Hematopoietic multipotent progenitor cell (in vitro differentiated cells): Measurements from ENCODE around the gene UBE2B. TPM values are rescaled to one million over a fixed set of nuclear protein-coding genes. Genes with fewer than 3 reads are reported as not detected.
"Not testable (repeated sequence)": the region's sequence is repeated elsewhere in the genome, so short reads cannot be mapped to it uniquely, and the experiment has no call there.

ENCODE experiments used
- DNase-seq, 3 donors: peaks; one replicate each; pipeline ENCODE4 v3.0.0-alpha.2; 2011 to 2015; ENCODE audit warnings: low read depth in 2 of 3, low spot score in 2 of 3
- total RNA-seq: library from RNA; depleted of rRNA; stranded (reverse); fragments of >200 nt; gene quantifications from one replicate; pipeline ENCODE4 v1.2.3, GENCODE V29; 2012

The UBE2B gene
- 12.9 TPM for total RNA-seq

DNA sequence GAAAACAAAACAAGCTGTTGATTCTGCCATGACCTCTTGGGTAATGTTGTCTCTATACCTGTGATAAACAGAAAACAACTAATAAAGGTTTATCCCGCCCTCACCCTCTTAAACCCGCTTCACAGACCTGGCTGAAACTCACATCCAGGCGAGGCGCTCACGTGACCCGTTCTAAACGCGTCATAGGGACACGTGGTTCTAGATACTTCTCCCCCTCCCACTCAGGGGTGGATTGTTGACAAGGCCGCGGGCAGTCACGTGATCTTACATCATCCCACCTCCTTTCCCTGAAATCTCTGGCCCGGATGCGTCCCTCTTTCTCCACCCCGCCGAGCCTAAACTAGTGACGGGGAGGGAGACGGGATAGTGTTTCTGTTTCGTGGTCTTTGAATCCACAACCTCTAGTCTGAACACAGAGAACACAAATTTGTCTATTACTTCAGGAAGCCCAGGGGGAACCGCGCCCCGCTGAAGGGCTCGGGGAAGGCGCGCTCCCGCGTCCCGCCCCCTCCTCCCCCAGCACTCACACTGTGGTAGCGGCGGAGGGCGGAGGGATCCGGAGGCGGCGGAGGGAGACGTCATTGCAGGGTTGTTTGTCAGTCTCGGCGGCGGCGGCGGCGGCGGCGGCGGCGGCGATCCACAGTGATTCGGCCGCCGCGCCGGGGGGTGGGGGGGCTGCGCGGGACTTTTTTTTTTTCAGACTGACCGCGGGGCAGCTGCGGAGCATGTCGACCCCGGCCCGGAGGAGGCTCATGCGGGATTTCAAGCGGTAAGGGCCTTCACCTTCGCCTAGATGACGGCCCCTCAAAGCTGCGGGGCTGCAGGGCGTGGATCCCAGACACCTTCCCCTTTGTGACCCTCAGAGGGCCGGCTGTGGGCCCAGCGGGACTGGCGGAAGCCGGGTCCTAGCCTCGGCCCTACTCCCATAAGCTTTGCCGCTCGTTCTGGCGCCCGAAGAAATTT is at the start of gene UBE2B:
UBE2B (plus strand) TSS at position 699 of the 963 bp plus-strand sequence; CDS start at position 726, 27 bp downstream.
- DNase-seq = peak; percentile 94 to 100 (median 99)

DNA sequence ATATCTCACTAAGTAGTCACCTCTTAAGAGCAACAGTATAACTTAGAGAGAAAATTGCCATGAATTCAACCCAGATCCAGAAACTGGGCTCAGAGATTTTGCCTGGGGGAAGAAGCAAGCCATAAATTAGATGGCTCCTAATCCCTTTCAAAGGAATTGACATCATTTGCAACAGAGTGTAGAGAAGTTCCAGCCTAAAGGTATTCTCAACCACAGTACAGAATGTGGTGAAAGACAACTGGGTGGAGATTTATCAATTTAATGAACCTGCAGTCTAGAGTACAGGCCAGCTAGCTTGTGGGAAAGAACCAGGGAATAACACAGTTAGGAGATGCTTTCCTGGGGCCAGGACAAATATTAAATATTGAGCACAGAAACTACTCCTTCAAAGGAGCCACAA is 44.0 kb upstream of the UBE2B start:
- no peak for DNase-seq

DNA sequence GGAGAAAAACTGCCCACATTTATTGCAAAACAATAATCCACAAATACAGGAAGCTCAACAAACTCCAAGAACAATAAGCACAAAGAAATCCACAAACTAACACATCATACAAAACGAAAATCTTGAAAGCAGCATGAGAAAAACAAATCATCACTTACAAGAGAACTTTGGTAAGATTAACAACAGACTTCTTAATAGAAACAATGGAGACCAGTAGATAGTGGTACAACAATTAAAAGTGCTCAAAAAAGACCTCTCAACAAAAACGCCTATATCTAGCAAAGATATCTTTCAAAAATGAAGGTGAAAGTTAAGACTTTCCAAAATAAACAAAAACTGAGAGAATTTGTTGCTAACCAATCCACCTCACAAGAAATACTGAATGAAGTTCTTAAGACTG is 42.8 kb upstream of the UBE2B start:
- peak in 1 of 3 donors; percentile 3 for DNase-seq

- not testable (repeated sequence) for DNase-seq
Observed at GRCh38 chr5:134336833-134337232, 34.5 kb upstream of the UBE2B start.

- not testable (repeated sequence) for DNase-seq
Observed at GRCh38 chr5:134343500-134343899, 27.9 kb upstream of the UBE2B start.

DNA sequence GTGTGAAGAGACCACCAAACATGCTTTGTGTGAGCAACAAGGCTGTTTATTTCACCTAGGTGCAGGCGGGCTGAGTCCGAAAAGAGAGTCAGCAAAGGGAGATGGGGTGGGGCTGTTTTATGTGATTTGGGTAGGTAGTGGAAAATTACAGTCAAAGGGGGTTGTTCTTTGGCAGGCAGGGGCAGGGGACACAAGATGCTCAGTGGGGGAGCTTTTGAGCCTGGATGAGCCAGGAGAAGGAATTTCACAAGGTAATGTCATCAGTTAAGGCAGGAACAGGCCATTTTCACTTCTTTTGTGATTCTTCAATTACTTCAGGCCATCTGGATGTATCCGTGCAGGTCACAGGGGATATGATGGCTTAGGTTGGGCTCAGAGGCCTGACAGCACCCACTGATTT is 25.9 kb upstream of the UBE2B start:
- not testable (repeated sequence) for DNase-seq

DNA sequence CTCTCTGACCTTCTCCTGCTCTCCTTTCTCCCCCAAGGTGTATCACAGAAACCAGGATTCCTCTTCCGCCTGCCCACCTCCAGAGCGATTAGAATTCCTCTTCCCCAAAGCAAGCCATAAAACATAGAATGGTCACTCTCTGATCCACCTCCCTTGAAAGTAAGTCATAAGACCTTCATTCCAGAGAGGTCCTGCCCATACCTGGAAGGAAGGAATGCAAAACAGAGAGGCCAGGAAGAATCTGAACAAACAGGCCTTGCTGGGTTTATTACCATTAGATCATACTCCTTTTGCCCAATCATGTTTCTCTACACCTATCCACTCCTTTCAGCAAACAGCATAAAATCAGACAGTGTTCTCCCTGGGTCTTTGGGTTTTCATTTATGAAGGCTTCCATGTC is 25.4 kb upstream of the UBE2B start:
- no peak for DNase-seq

GRCh38 chr5:134349463-134349862 is 21.9 kb upstream of the UBE2B start:
- DNase-seq = no peak

DNA sequence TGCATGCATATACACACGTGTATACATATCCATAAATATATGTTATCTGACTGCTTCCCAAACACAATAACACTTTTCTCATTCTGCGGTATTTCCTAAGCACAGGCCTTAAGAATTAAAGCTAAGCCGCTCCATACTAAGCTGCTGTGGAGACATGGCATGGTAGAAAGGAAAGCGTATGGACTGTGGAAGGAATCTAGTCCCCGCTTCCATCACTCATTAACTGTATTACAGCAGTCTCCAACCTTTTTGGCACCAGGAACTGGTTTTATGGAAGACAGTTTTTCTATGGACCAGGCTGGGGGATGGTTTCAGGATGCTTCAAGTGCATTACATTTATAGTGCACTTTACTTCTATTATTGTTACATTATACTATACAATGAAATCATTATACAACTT is 15.7 kb upstream of the UBE2B start:
- no peak for DNase-seq

DNA sequence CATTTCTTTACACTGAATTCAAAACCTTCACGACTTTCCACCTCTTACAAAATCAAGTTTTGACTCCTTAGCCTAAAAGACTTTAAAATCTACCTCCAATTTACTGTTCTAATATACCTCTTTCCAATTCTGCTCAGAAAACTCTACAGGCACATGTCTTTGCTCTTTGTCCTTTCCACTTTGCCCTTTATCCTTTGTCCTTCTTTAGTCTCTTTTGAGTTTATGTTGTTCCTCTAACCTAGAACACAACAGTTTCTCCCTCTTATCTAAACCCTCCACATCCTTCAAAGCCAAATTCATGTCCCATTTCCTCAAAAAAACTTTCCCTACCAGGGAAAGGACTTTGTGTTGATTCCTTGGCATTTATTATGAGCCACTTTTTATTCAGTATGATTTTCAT is 5.8 kb upstream of the UBE2B start:
- DNase-seq = no peak

DNA sequence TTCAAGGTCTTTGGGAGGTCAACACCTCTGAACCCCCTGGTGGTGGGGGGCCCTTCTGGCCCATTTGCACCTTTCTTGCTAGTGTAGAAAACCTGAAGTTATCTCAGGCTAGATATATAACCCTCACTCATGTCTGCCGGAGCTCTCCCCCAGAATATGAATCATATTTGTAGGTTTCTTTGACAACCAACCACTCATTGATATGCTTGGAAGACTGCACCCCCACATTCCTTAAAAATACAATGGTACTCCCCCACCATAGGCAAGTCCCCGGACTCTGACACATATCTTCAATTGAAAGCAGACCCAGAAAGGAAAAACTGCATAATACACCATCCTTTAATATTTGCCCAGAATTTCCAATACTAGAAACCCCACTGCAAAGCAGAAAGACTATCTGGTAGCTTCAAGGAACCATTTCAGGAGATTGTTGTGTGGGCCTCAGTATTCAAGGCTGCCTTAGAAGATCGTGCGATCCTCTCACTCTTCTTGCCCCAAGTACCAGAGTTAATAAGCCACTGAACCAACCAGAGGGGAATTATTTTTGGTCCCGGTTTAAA is 978 bp upstream of the UBE2B start:
- no peak for DNase-seq

DNA sequence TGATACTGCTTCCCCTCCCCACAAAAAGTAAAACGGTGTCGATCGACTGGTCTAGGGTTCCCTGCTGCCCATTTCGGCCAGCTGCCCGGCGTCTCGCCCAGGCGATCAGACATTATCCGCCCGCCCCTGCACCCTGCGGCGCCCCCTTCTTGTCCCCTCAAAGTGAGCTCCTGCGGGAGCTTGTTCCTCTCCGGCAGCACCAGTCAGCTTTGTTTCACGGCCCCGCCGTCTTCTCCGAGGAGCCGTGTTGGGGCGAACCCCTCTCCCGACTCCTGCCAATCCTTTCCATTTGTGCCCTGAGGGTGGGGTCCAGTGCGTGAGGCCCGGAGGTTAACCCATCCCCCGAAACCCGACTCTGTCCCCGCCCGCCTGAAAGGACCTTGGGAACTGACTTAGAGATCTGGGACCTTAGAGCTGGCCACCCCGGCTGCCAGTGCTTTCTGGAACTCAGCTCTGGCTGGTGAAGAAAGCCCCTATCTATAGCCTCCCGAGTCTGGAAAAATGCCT is 518 bp downstream of the UBE2B start:
- peak in 2 of 3 donors; percentile 20 to 29 for DNase-seq

DNA sequence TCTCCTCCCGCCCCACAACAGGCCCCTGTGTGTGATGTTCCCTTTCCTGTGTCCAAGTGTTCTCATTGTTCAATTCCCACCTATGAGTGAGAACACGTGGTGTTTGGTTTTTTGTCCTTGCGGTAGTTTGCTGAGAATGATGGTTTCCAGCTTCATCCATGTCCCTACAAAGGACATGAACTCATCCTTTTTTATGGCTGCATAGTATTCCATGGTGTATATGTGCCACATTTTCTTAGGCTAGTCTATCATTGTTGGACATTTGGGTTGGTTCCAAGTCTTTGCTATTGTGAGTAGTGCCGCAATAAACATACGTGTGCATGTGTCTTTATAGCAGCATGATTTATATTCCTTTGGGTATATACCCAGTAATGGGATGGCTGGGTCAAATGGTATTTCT is 2.3 kb downstream of the UBE2B start:
- not testable (repeated sequence) for DNase-seq

DNA sequence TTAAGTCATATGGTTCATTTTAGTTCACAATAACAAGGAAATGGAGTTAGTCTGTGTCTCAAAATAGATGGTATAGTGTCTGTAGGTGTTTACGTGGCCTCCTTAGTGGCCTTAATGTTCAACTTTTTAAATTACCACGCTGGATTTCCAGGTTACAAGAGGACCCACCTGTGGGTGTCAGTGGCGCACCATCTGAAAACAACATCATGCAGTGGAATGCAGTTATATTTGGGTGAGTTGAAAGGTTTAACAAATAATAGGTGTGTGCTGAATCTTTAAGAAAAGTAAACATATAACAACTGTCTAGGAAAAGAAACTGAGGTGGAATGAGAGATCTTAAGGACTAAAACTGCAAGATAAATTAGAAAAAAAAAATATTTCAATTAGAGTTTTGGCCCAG is 2.9 kb downstream of the UBE2B start:
- peak in 1 of 3 donors; percentile 17 for DNase-seq

GRCh38 chr5:134380346-134380745 is 9.0 kb downstream of the UBE2B start:
- no peak for DNase-seq

DNA sequence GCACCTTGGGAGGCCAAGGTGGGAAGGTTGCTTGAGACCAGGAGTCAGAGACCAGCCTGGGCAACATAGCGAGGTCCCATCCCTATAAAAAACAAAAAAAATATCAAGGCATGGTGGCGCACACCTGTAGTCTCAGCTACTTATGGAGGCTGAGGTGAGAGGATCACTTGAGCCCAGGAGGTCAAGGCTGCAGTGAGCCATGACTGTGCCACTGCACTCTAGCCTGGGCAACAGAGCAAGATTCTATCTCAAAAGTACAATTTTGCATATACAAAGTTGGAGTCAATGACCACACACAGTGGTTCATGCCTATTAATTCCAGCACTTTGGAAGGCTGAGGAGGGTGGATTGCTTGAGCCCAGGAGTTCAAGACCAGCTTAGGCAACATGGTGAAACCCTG is 10.8 kb downstream of the UBE2B start:
- DNase-seq = not testable (repeated sequence)

- DNase-seq = no peak
Observed at GRCh38 chr5:134383980-134384697, 12.8 kb downstream of the UBE2B start.

DNA sequence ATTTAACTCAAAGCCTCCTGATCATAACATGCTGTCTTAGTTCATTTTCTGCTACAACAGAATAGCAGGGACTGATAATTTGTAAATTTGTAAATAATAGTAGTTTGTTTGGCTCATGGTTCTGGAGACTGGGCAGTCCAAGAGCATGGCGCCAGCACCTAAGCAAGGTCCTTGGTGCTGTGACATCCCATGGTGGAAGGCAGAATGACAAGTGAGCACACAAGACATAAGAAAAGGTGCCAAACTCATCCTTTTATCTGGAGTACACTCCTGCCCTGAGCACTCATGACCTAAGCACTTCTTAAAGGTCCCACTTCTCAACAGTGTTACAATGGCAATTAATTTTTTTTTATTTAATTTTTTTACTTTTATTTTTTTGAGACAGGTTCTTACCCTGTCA is 16.1 kb downstream of the UBE2B start:
- DNase-seq = no peak

- no peak for DNase-seq
Observed at GRCh38 chr5:134392301-134392700, 20.9 kb downstream of the UBE2B start.

DNA sequence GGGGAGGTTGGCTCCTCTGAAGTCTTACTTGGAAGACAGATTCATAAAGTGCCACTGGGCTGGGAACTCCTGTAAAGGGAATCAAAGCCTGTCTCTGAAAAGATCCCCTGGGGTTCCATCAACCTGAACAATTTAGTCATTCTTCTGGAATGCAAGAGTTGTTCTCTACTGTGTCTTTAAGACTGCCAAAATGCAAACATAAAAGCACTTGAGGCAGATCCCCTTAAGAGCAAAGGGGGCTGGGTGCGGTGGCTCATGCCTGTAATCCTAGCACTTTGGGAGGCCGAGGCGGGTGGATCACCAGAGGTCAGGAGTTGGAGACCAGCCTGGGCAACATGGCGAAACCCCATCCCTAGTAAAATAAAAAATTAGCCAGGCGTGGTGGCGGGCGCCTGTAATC is 23.6 kb downstream of the UBE2B start:
- no peak for DNase-seq

DNA sequence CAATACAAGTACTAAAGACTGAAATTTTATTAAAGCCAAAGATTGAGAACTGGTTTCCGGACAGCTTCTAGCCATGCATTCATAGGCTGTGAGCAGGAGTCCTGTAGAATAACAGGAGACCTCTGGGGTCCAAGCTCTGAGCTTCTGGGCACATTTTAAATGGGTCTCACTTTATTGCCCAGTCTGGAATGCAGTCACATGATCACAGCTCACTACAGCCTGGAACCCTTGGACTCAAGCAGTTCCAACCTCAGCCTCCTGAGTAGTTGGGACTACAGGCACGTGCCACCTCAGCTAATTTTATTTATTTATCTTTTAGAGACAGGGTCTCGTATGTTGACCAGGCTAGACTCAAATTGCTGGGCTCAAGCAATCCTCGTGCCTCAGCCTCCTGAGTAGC is 24.9 kb downstream of the UBE2B start:
- DNase-seq = no peak
